Left ventricle myocardium inferior (tissue), 1 donor: Measurements from ENCODE around the gene EPHA6. TPM values are rescaled to one million over a fixed set of nuclear protein-coding genes. Genes with fewer than 3 reads are reported as not detected.
"Not testable (repeated sequence)": the region's sequence is repeated elsewhere in the genome, so short reads cannot be mapped to it uniquely, and the experiment has no call there.

Experiments
- DNase-seq: peaks from one replicate; pipeline ENCODE4 v3.0.0-alpha.2; 2020
- H3K27ac ChIP-seq: fragments of 200-600 bp; replicated peaks from 2 replicates; pipeline ENCODE4 v1.8.0; 2021
- H3K27me3 ChIP-seq: fragments of 200-600 bp; 2 replicates; pipeline ENCODE4 v1.8.0; 2021; ENCODE audit warnings: low read depth
- H3K36me3 ChIP-seq: fragments of 200-600 bp; 2 replicates; pipeline ENCODE4 v1.8.0; 2021
- H3K4me1 ChIP-seq: fragments of 200-600 bp; 2 replicates; pipeline ENCODE4 v1.8.0; 2021
- H3K4me3 ChIP-seq: fragments of 200-600 bp; 2 replicates; pipeline ENCODE4 v1.8.0; 2021; ENCODE audit warnings: mild to moderate bottlenecking, moderate library complexity
- H3K9me3 ChIP-seq: fragments of 200-600 bp; replicated peaks from 2 replicates; pipeline ENCODE4 v1.8.0; 2021
- intact Hi-C: fragments of 100-400 bp; cut with micrococcal nuclease; formaldehyde crosslinking; loops from one replicate; pipeline ENCODE4 v1.11.0; 2022
- total RNA-seq: library from RNA; stranded (reverse); fragmentation: NEBNext Ultra II Directional; extraction: Animal tissue kit (Norgen Biotek cat#: 25700); gene quantifications from one replicate; pipeline ENCODE4 v1.2.1, GENCODE V29; 2021
- TF ChIP-seq, protein P1 (sequence below): fragments of 200-600 bp; IDR thresholded peaks from 2 replicates; pipeline ENCODE4 v1.8.0; 2021; ENCODE audit warnings: antibody characterized with exemption, mild to moderate bottlenecking, borderline replicate concordance
- donor health status: DM: no; HTN: yes; CAD: no; lungs with severe emphysema.

The EPHA6 gene
- total RNA-seq, 1 donor from 2014 or later, result 0.19 TPM

DNA sequence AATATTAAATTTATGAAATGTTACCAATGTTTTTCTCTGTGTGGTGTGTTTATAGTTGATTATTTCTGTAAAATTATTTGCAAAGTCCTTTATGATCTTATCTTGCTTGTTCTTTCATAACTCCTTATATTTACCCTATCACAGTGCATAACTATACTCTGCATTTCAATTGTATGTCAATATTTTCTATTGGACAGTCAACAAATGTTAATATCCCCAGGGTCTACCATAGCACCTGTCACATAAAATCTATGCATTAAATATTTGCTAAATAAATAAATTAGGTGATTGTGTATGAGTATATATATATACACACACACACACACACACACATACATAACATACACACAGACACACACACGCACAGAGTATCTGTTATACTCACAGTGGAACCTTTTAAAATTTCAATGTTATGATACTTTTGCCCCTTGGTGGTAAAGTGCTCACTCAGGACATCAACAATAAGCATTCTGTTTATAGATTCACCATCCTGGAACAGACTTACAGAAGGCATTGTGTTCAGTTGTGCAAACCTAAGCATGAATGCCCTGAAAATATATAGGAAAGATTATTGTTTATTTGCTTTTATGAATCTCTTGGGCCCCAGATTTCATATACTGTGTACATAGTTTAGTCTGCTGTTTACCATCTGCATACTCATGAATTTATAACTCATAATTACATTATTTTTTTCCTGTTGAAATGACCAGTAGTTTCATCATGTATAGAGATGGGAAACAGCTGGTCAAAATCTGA is 443.7 kb downstream of the EPHA6 start:
- Histone ChIP-seq H3K9me3 (no peaks in the 10 kb centered on the region), H3K4me3 (no peak overlapping the region), H3K27ac (no peak overlapping the region), H3K27me3 (no peaks in the 10 kb centered on the region), H3K4me1 (no peaks in the 10 kb centered on the region), H3K36me3 (no peaks in the 10 kb centered on the region)
- TF ChIP-seq, protein P1, sequence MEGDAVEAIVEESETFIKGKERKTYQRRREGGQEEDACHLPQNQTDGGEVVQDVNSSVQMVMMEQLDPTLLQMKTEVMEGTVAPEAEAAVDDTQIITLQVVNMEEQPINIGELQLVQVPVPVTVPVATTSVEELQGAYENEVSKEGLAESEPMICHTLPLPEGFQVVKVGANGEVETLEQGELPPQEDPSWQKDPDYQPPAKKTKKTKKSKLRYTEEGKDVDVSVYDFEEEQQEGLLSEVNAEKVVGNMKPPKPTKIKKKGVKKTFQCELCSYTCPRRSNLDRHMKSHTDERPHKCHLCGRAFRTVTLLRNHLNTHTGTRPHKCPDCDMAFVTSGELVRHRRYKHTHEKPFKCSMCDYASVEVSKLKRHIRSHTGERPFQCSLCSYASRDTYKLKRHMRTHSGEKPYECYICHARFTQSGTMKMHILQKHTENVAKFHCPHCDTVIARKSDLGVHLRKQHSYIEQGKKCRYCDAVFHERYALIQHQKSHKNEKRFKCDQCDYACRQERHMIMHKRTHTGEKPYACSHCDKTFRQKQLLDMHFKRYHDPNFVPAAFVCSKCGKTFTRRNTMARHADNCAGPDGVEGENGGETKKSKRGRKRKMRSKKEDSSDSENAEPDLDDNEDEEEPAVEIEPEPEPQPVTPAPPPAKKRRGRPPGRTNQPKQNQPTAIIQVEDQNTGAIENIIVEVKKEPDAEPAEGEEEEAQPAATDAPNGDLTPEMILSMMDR, result no peak
- intact Hi-C loops, result no loop called here
- no peak for DNase-seq

DNA sequence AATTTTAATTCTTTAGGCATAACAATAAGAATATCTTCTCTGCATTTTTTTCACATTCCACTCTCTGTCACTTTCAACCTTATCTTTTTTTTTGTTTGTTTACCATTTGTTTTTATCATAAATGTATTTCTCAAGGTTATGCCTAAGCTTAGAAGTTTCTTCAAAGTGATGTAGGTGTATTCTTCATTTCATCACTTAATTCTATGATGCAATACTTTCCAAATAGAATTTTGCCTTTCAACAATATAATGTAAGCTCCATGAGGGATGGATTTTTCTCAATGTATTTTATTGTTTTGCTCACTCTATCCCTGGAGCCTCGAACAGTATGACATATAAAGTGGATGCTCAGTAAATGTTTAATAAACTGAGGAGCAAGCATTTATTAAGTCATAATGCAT is 444.9 kb downstream of the EPHA6 start:
- intact Hi-C loops, result no loop called here
- TF ChIP-seq, protein P1, result no peak
- no peaks in the 10 kb centered on the region for H3K9me3 ChIP-seq

DNA sequence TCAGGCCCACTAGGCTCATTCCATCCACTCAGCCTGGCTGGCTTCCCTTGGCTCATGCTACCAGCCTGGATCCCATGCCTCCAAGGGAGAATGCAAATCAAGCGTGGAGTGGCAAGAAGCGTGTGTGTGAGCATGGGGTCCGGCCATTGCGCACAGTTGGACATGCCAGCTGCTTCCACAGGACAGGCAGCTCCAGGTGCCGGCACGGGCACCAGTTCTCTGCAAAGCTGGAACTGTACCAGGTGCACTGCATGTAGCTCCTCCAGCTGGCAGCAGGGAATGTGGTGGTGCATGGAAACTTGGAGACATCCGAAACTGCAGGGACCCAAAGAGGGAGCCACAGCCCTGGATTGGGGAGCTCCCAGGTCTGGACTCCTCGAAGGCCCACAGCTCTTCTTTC is 449.8 kb downstream of the EPHA6 start:
- Histone ChIP-seq H3K27me3 (no peaks in the 10 kb centered on the region), H3K36me3 (no peaks in the 10 kb centered on the region), H3K4me1 (no peaks in the 10 kb centered on the region), H3K4me3 (no peak overlapping the region), H3K27ac (no peak overlapping the region), H3K9me3 (no peaks in the 10 kb centered on the region)
- TF ChIP-seq, protein P1, result no peak
- no peak for DNase-seq
- intact Hi-C loops, result no loop called here

More for the DNA sequence above, 444.9 kb downstream of the EPHA6 start:
- DNase-seq, result no peak
- Histone ChIP-seq H3K4me1 (no peaks in the 10 kb centered on the region), H3K4me3 (no peak overlapping the region), H3K27ac (no peak overlapping the region), H3K27me3 (no peaks in the 10 kb centered on the region), H3K36me3 (no peaks in the 10 kb centered on the region)

DNA sequence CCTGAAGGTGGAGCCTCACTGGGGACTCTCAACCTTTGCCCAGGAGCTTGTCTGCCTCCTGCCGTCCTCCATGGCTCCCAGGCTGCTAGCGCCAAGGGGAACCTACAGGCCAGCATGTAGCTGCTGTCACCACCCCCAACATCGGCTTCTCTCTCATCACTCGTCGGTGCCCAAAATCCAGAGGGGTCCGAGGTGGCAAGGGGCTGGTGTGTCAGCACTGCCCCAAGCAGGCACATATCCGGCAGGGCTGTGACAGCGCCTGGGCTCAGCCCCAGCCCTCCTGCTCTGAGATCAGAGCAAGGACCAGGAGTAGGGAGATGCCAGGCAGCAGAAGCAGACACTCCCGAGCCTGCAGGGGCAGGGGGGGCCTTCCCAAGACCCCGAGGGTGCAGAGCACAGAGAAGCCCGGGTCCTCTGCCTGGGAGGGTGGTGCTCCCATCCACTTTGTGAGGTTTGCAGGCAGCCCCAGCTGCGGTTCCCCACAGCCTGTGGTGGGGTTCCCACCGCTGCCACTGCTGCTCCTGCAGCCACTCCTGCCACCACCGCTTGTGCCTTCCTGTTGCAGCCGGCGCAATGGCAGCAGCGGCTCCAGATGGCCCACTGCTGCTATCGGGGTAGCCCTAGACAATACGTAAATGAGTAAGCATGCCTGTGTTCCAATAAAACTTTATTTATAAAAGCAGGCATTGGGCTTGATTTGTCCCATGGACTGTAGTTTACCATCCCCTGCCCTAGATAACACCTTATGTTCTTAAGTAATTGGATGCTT is 451.0 kb downstream of the EPHA6 start:
- H3K27ac ChIP-seq, result no peak overlapping the region
- intact Hi-C loops, result no loop called here
- TF ChIP-seq, protein P1, result no peak
- H3K36me3 ChIP-seq, result no peaks in the 10 kb centered on the region
- H3K4me3 ChIP-seq, result no peak overlapping the region
- no peaks in the 10 kb centered on the region for H3K27me3 ChIP-seq
- H3K9me3 ChIP-seq, result no peaks in the 10 kb centered on the region
- H3K4me1 ChIP-seq, result no peaks in the 10 kb centered on the region
- no peak for DNase-seq

DNA sequence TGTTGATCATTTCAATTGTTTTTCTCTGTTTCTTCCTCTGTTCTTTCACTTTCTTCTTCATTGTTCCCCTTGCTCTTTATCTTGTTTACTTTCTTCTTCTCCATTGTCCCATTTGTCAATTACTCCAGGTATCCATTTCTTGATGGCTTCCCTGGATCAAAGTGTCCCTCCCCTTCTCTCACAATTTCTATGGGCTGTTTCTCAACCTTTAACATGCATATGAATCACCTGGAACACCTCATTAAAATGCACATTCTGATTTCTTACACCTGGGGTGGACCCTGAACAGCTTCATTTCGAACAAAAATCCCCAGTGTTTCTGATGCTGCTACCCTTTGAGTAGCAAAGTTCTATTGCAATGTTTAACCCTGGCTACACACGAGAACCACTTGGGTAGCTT is 454.8 kb downstream of the EPHA6 start:
- no peaks in the 10 kb centered on the region for H3K36me3 ChIP-seq
- DNase-seq, result no peak
- H3K9me3 ChIP-seq, result no peaks in the 10 kb centered on the region
- intact Hi-C loops, result no loop called here
- no peaks in the 10 kb centered on the region for H3K4me1 ChIP-seq
- no peak overlapping the region for H3K27ac ChIP-seq
- TF ChIP-seq, protein P1, result no peak
- H3K4me3 ChIP-seq, result no peak overlapping the region
- H3K27me3 ChIP-seq, result no peaks in the 10 kb centered on the region

DNA sequence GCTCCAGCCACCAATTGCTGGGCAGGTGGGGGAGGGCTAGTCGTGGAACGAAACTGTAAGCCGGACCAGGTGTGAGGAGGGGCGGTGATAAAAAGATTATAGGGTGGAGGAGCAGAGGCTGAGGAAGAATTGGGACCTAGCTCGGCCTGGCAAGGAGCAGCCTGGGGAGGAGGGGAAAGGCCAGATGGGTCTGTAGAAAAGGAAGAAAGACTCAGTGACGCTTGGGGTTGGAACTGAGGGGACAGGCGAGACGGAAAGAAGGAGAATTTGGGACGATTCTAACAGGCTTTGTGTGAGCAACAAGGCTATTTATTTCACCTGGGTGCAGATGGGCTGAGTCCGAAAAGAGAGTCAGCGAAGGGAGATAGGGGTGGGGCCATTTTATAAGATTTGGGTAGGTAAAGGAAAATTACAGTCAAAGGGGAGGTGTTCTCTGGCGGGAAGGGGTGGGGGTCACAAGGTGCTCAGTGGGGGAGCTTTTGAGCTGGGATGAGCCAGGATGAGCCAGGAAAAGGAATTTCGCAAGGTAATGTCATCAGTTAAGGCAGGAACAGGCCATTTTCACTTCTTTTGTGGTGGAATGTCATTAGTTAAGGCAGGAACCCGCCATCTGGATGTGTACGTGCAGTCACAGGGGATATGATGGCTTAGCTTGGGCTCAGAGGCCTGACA is 462.6 kb downstream of the EPHA6 start:
- H3K27ac ChIP-seq, H3K4me3 ChIP-seq, H3K27me3 ChIP-seq, H3K9me3 ChIP-seq, H3K36me3 ChIP-seq, H3K4me1 ChIP-seq, DNase-seq, intact Hi-C loops: not testable (repeated sequence)
